Uterus (tissue), 2 donors: ENCODE data around the gene DDA1.

ENCODE experiments used
- CTCF ChIP-seq, 4 experiments: fragments of 200-600 bp in 2 of 4; fragments of 450-650 bp in 2 of 4; sonication (generic) in 2 of 4; IDR thresholded peaks; one replicate each; pipeline ENCODE4 v1.5.1; 2016 to 2019; ENCODE audit warnings: antibody characterized with exemption in 4 of 4, mild to moderate bottlenecking in 2 of 4, moderate library complexity in 1 of 4
- POLR2A ChIP-seq, 2 donors: fragments of 450-650 bp; IDR thresholded peaks; one replicate each; pipeline ENCODE4 v1.6.1; 2016; ENCODE audit warnings: antibody characterized with exemption in 2 of 2, mild to moderate bottlenecking in 1 of 2, moderate library complexity in 1 of 2

- TF ChIP-seq POLR2A (IDR thresholded peaks at IDR 0.05) = no peak
- no peak for TF ChIP-seq CTCF (IDR thresholded peaks at IDR 0.05)
Measured at GRCh38 chr19:17286263-17286662, 23.1 kb upstream of the DDA1 start.
